COR-L47 (cell line): Measurements from ENCODE around the gene KRT33B.
"Not testable (repeated sequence)": the region's sequence is repeated elsewhere in the genome, so short reads cannot be mapped to it uniquely, and the experiment has no call there.

ENCODE experiments used
- DNase-seq: peaks from one replicate; lab custom pipeline; 2025; lab: John Stamatoyannopoulos, UW

KRT33B gene

GRCh38 chr17:41369713-41370112 is at the start of gene KRT33B:
KRT33B (minus strand) TSS chr17:41369813; CDS start chr17:41369750, 63 bp downstream.
- DNase-seq: no peak

DNA sequence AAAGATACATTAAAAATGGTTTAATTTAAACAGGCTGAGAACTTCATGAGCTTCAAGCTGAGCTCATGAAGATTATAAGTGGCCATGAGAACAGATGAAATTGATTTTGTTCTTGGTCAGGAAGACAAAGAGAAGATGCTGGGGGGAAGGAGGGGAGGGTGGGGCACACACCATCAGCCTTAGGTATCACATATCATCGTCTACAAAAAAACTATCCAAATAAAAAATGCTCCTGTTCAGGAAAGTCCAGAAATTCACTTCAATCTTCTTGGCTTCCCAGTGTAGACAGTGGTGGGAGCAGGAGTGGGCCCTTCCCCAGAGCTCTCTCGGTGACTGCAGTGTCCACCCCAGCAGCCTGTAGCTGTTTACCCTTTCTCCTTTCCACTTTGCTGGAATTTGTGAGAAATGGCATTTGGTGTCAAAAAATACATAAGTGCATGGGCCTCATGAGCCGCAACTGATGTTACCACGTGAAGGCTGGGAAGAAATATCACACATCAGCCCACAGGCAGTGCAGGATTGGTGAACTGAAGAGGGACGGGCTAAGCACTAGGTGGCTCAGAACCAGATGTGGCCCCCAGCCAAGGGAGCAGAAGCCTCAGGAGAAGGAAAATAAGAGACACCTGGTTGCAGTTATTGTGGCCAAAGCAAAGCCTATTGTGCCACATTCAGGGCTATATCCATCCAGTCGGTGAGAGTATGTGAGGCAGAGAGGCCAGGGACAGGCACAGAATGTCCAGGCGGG is 48.7 kb upstream of the KRT33B start:
- DNase-seq: no peak

- no peak for DNase-seq
Observed at GRCh38 chr17:41417576-41418015, 48.0 kb upstream of the KRT33B start.

DNA sequence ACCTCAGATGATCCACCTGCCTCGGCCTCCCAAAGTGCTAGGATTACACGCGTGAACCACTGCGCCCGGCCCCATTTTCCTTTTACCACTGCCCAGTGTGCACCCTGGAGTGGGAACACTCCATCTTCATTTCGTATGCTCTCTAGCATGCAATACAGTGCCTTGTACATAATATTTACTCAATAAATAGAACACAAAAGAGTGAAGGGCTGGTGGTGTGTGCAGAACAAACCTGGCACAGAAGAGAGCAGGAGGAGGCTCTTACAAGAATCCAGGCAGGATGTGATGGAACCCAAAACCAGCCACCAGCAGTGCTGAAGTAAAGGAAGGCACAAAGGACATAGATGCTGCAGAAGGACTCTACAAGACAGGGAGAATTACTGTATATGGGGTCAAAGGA is 47.5 kb upstream of the KRT33B start:
- no peak for DNase-seq

DNA sequence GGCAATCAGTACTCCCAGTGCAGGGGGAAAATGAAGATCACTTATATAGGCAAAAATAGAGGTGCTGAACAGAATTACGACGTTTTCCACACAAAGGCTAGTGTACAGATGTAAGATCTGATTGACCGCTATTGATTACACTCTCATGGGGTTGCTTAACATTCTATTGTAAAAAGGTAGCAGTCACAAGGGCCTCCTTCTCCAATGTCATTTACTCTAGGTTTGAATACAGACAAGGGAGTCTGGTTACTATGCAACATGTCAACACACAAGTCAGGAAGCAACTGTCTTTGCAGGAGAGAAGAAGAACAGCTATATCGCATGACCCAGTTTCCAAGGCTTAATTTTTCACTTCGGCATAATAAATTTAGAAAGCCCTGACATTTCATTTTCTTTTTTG is 46.9 kb upstream of the KRT33B start:
- no peak for DNase-seq

GRCh38 chr17:41415833-41416335 is 46.3 kb upstream of the KRT33B start:
- DNase-seq: no peak

- no peak for DNase-seq
Observed at GRCh38 chr17:41415411-41415810, 45.8 kb upstream of the KRT33B start.

DNA sequence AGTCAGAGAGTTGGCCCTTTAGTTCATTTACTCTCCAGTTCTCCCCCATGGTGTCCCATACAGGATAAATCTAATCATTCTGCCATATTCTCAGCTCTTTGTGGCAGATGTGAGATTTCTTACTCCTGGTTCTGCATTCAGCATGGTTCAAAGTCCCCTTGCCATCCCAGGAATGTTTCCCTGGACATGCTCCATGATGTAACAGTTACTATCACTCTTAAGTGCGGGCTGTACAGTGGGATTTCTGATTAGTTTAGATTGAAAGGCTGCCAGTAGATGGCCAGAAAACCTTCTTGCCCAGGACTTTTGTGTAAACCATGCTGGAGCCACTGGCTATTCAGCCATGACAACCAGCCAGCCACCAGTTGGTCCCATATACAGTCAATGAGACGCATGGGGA is 44.4 kb upstream of the KRT33B start:
- no peak for DNase-seq

- no peak for DNase-seq
Observed at GRCh38 chr17:41413353-41413957, 43.8 kb upstream of the KRT33B start.

DNA sequence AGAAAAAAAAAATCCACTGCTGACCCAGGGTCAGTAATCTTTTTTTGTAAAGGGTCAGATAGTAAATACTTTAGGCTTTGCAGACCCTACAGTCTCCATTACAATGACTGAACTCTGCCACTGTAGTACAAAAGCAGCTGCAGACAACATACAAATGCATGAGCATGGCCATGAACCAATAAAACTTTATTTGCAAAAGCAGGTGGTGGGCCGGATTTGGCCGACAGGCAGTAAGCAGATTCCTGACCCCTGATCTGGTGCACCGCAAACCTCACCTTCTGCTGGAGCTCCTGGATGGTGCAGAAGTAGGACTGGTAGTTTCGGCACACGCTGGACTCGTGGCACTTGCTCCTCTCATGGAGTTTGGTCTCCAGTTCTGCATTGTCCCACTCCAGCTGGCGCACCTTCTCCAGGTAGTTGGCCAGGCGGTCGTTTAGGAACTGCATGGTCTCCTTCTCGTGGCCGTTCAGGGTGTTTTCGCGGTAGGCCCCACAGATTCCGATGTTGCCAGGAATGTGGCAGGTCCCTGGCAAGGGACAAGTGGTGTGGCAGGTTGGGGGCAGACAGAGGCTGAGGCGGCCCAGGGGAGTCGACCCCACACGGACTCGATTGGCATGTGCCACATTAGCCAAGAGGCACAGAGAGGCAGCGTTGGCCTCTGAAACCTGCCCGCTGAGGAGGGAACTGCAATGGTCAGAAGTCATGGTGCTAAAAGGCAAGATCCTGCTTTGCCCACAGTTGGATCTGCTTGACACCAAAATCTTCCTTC is 41.6 kb upstream of the KRT33B start:
- no peak for DNase-seq

DNA sequence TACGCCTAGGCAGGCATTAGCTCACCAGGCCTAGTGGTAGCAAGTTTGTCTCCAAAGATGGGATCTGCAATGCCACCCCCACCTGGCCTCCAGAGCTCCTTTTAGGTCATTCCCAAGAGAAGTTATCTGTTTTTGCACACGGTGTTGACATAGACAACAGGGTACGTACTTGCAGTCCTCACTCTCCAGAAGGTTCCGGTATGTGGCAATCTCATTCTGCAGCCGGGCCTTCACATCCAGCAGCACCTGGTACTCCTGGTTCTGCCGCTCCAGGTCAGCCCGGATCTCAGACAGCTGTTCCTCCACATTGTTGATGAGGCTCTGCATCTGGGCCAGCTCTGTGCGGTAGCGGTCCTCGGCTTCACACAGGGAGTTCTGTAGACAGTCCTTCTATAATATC is 37.6 kb upstream of the KRT33B start:
- DNase-seq: no peak

GRCh38 chr17:41406205-41406604 is 36.6 kb upstream of the KRT33B start:
- peak; percentile 4 for DNase-seq

- peak; percentile 79 for DNase-seq
Observed at GRCh38 chr17:41404024-41404671, 34.5 kb upstream of the KRT33B start.

DNA sequence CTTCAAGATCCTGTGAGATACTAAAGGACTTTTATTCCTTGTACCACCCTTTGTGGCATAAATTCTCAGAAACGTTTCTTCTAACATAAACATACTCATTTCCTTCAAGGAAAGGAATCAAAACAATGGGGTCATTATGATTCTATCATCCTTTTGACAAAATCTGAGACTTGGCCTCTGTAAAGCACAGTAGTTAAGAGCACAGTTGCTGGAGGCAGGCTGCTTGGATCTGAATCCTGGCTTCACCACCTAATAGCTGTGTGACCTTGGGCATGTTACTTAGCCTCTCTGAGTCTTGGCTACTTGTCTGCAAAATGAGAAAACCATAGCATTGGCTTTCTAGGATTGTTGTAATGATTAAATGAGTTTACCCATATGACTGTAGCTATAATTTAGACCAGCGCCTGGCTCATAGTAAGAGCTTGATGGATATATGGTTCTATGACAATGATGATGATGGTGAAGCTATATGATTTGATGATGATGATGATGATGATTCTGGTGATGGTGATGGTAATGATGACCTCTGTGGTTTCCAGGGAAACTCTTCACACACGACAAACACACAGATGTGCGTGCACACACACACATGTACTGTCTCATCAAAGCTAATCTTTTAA is 33.9 kb upstream of the KRT33B start:
- no peak for DNase-seq

DNA sequence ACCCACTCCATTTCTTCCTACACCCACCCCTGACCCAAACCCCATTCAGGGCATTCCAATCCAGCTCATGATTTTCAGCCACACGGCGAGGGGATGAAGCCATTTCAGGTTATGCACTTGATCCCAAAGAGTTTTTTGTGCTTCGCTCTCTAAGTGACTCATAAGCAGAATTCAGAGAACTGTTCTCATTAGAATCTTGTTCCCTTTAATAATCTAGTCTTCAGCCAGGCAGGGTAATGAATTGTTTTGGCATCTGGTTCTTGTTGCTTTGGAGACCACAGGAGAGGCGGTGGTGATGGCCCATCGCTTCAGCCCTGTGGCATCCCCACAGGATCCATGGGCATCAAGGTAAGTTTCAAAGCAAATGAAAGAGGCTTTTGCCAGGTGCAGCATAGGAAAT is 32.5 kb upstream of the KRT33B start:
- DNase-seq: no peak

GRCh38 chr17:41396996-41397660 is 27.5 kb upstream of the KRT33B start, which contains the start of gene KRT31:
KRT31 (minus strand) TSS chr17:41397608; CDS start chr17:41397539, 69 bp downstream.
- no peak for DNase-seq

DNA sequence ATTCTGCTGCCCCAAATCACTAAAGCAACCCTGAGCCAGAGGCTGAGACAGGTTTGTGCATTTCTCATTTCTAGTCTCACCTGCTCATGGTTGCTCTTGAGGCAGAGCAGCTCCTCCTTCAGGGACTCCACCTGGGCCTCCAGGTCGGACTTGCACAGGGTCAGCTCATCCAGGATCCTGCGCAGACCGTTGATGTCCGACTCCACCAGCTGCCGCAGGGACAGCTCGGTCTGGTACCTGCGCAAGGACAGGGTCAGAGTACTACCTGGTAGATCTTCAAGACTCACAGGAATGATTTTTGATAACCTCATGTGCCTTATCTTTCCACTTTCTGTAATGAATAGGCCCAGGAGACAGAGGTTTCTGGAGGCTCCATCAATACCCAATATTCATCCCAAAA is 26.7 kb upstream of the KRT33B start:
- no peak for DNase-seq

- DNase-seq: no peak
Observed at GRCh38 chr17:41395611-41396010, 26.0 kb upstream of the KRT33B start.

DNA sequence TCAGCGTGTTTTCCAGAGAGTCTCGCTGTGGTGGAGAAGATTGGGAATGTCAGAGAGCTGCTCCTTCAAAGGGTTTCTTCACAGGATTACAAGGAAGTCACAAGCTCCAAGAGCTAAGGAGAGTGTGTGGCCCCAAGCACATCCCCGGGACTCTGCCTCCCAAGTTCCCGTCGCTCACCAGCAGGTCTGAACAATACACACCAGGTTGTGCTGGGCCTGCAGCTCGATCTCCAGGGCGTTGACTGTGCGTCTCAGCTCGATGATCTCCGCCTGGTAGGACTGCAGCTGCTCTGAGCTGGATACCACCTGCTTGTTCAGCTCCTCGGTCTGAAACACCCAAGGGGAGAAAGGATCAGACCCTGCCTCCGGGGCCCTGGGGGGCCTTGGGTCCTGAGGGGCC is 25.4 kb upstream of the KRT33B start:
- not testable (repeated sequence) for DNase-seq

DNA sequence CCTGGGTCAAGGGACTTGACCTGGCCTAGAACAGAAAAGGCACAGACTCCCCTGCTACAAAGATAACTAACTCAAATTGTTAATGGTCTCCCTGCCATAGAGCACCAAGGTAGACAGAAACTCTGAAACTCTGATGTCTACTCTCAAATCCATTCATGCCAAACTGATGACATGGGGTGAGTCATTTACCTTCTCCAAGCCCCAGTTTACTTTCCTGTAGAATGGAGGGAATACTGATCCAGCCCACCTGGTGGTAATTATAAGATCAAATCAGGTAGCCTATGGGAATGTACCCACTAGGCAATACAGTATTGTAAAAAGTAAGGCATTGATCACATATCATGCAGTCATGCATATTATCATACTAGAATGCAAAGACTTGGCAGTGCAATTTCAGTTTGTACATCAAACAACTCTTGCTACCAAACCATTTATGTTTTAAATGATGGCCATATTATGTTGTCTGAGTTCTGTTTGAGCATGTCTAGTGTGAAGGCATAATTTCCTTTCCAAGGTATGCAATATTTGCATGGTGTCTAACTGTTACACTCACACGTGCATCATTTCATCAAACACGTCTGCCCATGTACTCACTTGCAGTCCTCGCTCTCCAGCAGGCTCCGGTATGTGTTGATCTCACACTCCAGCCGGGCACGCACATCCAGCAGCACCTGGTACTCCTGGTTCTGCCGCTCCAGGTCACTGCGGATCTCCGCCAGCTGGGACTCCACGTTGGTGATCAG is 24.8 kb upstream of the KRT33B start:
- no peak for DNase-seq
